GM21360 (cell line): Measurements from ENCODE around the gene CAPG.
A peak's percentile ranks its signal among the peaks of the same experiment; 100 is the strongest.
"Not testable (repeated sequence)": the region's sequence is repeated elsewhere in the genome, so short reads cannot be mapped to it uniquely, and the experiment has no call there.

ENCODE experiments used
- ATAC-seq: cut with Tn5 transposase; IDR thresholded peaks from one replicate; pipeline ENCODE4 v1.9.1; 2021; ENCODE audit warnings: mild to moderate bottlenecking, moderate library complexity; ENCODE audit not compliant: unreplicated experiment

The CAPG gene

DNA sequence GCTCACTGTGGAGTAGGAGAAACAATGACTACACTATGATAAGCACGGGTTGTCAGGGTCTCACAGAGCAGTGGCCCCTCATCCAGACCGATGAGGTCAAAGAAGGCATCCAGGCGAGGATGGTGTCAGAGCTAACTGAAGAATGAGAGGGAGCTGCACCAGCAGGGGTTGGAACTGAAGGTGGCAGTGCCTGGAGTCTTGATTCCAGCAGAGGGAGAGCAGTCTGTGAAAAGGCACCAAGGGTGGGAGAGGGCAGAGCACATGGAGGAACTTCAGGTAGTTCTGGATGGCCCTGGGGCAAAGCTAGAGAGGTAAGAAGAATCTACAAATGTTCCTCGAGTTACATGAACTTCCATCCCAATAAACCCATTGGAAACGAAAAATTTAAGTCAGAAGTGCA lies 43.0 kb downstream of the CAPG start:
- ATAC-seq = no peak

DNA sequence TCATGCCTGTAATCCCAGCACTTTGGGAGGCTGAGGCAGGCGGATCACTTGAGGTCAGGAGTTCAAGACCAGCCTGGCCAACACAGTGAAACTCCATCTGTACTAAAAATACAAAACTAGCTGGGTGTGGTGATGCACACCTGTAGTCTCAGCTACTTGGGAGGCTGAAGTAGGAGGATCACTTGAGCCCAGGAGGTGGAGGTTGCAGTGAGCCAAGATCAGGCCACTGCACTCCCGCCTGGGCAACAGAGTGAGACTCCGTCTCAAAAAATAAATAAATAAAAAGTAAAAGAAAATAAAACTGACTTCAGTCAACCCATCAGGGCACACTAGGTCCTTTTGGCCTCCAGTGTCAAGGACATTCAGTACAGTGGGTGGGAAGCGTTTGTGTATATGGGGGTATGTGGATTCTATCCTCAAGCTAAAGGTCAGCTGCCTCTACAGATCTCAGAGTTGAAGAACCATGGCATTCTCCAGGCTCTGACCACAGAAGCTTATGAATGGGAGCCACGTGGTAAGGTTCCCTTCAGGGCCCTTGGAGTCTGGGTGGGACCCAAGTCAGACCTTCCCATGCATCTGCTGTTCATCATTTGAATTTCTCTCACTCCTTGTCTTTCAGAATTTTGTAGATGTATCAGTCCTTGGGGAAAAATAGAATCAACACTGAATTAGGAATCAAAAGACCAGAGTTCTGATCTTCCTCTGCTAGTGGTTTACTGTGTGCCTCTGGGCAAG lies 47.3 kb downstream of the CAPG start:
- ATAC-seq = not testable (repeated sequence)

DNA sequence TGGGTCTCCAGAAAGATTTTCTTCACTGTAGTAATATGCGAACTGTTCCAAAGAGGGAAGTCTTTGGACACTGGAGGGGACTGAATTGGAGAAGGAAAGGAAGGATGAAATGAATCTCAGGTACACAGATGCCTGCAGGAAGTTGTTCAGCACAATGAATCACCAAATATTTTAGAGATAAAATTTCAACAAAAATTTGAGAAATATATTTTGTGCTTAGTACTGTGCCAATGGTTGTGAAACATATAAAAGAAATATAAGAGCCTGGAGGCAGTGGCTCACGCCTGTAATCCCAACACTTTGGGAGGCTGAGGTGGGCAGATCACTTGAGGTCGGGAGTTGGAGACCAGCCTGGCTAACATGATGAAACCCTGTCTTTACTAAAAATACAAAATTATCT lies 52.4 kb downstream of the CAPG start:
- ATAC-seq = no peak

DNA sequence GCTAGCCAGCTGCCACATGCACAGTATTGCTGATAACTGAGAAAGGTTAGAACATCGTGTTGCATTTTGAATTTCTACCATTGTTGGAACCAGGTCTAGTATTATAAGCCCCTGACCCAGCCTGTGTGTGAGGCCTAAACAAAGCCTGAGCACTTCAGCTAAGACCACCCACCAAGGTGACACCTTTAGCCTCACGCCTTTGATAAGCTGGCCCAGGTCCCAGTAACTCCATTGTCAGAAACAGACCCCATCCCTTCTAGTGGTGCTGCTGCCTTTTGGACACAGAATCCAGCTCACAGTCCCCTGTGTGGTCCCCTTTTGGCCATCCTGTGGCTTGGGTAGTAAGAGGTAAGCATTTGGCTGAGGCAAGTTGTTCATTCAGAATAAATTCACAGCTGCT lies 54.0 kb downstream of the CAPG start:
- no peak for ATAC-seq

DNA sequence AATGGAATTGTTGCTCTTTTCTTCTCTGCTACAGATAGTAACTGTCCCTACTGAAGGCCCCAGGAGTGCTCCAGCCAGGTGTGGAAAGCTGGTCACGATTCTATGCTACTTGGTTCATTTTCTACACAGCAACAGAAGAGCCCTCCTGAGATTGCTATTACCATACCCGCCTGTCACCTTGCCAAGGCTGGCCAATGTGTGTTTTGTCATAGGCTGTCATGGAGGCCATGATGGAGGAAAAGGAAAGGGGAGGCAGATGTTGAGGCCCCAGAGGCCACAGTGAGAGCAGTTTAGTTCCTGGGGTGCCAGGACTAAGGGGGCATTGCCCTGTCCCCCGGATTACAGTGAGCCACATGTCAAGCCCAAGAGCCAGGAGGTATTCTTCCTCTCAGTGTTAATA lies 54.6 kb downstream of the CAPG start:
- no peak for ATAC-seq

DNA sequence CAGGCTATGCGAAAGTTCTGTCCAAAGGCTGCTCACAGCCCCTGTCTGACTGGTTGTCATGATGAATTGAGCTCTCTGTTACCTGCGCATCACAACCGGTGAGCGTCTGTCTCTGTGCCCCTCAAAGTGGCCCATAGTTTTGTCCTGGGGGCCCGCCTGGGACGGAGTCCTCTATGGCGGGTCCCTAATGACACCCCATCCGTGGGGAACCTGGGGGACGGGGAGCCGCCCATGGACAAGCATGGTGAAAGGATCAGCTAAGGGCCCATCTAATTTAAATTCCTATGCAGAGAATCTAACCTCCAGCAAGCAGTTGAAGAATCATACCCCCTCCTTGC lies 55.1 kb downstream of the CAPG start:
- peak; percentile 13 for ATAC-seq

DNA sequence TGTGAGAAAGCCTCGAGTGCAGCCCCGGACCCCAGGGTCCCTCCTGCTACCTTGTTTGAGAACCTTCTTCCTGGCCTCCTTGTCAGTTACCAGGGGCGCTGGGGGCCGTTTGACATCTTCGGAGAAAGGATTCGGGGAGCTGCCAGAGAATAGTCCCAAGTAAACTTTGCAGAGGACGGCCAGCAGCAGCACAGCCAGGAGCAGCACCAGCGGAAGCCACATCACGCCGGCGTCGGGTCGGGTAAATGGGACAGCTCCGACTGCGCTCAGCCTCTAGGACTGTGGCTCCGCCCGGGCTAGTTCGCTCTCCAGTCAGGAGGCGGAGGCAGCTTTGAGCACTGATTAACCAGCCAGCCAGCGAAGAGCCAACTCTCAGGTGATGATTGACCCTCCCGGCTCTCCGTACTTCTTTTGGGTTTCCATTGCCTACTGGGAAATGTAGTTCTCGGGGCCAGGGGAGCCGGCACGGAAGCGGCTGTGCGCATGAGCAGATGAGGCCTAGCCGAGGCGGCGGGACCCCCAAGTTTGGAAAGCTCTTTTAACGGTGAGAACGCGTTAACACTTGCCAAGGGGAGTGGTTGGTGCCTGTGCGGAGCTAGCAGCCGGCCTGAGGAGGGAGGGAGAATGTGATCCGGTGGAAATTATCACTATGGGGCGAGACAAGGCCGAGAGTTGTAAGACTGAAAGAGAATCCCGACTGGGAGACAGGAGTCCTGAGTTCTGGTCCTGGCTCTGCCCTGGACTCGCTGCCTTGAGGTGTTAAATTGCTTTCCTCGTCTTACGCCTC lies 55.7 kb downstream of the CAPG start, which contains the start of the genes ELMOD3 and RETSAT:
TSS of gene ELMOD3 (plus strand) at position 484 of the 787 bp plus-strand sequence. CDS start 2,430 bp downstream, outside the sequence.
TSS of gene RETSAT (minus strand) at position 243 of the 787 bp plus-strand sequence. CDS start at position 222, 21 bp downstream.
- ATAC-seq = peak; percentile 96

DNA sequence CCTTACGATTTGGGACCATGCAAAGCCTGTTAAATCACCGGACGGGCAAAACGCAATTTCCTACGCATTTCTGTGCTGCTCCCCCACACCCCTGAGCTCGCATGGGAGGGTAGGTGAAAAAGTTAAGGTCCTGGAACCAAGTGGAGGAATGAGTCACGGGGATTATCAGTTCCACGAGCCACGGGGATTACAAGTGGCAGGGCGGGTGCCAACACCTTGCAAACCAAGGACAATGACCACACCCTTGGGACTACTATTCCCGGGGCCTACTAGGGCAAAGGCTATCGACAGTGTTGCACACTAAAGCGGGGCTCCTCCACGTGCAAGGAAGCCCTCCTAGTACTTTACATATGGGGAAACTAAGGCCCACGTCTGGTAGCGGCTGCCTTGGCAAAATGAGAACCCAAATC lies 56.3 kb downstream of the CAPG start:
- no peak for ATAC-seq

DNA sequence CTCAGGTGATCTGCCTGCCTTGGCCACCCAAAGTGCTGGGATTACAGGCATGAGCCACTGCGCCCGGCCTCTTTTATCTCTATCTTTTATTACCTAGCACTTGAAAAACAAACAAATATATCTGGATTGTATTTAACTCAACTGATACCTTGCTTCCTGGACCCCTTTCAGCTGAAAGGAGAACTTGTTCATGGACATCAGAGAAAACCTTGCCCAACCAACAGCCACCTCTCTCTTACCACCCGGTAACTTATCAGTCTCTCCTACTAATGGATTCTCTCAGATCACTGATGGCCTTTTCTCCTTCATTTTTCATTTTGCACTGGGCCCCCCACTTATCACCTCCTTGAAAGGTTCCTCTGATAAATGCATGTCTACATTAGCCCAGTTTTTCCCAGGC lies 62.6 kb downstream of the CAPG start:
- ATAC-seq = no peak
